GOT3 (cell line): ENCODE results near the gene RNF224.

Experiments used
- DNase-seq: peaks from one replicate; lab custom pipeline; 2025; ENCODE audit warnings: mixed read lengths; lab: John Stamatoyannopoulos, UW

The RNF224 gene

DNA sequence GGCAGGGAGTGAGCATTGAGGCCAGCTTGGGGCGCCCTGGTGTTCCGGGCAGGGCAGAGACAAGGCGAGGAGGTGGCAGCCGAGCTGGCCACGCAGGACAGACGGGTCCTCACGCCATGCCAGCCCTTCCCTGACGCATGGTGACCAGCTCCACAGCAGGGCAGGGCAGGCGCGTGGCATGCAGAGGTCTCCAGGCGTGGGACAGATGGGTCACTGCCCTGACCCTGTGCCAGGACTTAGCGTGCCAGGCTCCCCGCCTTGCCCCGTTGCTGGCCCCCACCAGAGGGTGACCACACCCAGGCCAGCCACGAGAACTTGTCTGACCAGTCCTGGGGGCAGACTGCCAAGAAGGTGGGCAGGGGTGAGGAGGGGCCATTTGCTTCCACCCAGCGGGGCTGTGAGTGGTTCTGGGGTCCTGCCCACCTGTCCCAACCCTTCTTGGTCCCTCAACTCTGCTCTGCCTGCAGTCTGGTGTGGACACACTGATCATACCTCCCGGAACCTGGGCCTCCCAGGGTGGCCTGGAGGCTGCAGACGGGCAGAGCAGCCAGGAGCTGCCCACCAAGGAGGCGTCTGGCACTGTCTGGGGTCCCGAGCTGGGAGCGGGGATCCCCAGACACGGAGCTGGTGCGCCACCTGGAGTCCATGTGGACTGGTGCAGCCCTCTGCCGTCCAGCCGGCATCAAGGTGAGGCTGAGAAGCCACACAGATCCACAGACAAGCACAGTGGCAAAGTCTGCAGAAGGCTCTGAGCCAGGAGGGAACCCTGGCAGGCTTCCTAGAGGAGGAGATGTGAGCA, at the start of gene RNF224:
TSS of gene RNF224 (plus strand) at position 449 of the 799 bp plus-strand sequence. CDS start 834 bp downstream, outside the sequence.
- peak; percentile 29 for DNase-seq

DNA sequence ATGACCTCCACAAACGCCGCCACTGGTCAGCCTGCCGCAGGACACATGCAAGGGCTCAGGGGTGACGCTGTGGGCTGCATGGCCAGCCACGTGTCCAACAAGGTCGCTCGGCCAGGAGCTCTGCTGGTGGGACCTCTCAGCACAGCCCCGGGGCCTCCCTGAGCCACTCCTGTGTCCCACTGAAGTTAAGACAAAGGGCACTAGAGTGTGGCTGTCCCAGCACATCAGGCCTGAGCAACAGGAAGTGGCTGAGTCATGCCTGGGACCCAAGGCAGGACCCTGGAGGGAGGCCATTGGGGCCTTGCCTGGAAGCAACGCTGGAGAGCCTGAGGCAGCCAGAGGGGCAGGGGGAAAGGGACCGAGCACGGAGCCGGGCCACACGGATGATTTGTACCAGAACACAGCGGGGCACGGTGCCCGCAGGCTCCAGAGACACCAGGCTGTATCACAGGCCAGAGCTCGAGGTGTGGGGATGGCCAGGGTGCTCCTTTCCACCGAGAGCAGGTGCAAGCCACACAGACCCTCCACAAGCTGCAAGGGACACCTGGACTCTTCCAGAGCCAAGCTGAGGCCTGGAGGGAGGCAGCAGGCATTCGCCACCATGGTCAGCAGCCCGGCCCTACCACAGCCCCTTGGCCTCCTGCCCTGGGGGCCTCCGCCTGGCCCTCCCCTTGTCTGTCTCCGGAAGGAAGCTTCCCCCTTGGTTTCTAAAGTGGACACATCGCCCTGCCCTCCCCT, 48.9 kb upstream of the RNF224 start:
- DNase-seq, result no peak

DNA sequence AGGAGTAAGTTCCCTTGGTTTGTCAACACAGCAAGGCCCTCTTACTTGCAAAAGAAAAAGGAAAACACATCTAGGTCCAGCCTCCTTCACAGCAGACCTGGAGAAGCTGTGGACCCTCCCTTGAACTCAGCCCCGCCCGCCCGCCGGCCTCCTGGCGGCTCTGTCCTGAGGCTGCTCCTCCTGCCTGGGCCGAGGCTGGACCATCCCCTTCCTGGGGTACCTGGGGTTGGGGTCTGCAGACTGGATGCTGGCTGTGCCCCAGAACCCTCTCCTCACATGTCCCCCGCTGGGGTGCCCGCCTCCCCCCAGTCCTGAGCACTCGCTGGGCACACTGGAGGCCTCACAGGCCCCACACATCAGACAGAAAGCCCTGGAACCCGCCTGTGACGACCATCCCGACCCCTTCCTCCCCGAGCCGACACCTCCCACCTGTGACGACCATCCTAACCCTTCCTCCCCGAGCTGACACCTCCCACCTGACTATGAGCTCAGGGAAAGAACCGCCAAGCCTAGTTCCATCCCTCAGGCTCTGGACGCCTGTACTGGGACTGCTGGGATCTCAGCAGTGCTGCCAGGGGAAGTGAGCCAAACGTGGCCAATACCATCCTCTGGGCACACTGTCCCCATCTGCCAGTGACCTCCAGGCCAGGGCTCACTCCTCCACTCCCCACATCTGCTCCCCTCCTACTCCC, 48.2 kb upstream of the RNF224 start:
- DNase-seq, result no peak

DNA sequence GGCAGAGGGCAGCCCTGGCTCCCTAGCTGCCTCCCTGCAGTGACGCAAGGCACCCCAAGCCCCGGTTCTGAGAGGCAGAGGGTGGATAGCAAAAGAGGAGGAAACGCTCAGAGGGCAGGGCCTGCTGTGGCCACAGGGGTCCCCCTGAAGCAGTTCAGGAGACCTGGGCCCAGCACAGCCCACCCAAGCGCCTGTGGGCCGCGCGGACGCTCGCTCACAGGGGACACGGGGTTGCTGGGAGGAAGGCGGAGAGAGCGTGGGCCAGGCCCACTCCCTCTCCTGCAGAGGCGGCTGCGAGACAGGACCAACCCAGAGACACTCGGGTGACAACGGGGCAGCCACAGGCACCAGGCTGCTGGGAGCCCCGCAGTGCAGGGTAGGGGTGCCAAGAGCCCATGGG, 47.5 kb upstream of the RNF224 start:
- DNase-seq, result no peak

DNA sequence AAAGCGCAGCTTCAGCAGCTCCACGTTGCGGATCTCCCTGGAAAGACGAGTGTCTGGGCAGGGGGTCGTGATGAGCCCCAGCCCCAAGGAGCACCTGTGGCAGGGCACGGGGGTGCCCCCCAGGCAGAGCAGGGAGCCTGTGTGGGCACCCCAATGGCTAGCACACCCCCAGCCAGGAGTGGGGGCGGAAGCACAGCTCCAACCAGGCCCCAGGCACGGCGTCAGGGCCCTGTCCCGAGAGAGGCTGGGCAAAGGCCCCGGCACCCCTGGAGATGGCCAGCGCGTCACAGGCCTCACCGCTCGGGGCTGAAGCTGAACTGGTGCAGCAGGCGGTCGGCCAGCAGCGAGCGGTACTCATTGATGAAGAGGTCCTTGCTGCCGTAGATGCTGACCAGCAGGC, 46.8 kb upstream of the RNF224 start:
- DNase-seq, result no peak

DNA sequence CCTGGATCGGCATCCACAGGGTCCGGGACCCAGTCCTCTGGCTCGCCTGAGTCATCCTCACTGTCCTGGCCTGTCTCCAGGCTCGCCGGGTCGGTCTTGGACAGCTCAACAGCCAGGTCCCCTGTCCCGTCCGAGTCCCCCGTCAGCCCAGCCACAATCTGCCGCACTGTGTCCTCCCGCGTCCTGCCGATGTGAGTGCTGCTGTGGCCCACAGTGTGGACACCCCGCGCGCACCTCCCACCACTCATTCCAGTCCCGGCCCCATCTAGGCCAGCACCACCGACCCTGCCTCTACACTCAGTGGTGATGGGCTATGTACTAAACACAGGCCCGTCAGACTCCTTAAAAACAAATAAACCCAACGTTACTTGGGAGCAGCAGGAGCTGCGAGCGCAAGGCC, 45.6 kb upstream of the RNF224 start:
- DNase-seq, result no peak

DNA sequence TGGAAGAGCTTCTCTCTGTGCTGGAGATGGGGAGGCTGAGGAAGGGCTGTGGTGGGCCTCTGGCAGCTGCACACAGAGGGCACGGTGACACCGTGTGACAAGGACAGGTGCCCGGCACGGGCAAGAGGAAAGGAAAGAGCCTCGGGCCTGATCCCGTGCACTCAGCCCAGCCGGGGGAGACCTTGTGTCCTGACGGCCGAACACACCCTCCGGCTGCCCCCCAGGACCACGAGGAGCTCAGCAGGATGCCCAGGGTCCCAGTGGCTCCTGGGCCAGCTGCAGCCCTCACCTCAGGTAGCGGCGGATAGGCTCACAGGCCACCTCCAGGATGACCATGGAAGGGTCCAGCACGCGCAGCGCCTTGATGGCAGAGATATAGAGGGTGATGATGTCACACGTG, 44.5 kb upstream of the RNF224 start:
- DNase-seq, result no peak

DNA sequence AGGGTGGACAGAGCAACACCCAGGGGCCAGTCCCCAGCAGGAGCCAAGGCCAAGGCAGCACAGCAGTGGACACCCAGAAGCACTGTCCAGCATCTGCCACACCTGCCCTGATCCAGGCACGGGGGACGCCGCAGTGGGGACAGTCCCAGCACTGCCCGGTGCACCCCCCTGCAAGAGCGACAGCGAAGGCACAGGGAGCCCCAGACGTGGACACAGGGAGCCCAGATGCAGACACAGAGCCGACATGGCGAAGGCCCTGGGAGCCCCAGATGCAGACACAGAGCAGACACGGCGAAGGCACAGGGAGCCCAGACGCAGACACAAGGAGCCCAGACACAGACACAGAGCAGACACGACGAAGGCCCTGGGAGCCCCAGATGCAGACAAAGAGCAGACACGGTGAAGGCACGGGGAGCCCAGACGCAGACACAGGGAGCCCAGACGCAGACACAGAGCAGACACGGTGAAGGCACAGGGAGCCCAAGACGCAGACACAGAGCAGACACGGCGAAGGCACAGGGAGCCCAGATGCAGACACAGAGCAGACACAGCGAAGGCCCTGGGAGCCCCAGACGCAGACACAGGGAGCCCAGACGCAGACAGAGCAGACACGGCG, 43.2 kb upstream of the RNF224 start:
- DNase-seq, result no peak

DNA sequence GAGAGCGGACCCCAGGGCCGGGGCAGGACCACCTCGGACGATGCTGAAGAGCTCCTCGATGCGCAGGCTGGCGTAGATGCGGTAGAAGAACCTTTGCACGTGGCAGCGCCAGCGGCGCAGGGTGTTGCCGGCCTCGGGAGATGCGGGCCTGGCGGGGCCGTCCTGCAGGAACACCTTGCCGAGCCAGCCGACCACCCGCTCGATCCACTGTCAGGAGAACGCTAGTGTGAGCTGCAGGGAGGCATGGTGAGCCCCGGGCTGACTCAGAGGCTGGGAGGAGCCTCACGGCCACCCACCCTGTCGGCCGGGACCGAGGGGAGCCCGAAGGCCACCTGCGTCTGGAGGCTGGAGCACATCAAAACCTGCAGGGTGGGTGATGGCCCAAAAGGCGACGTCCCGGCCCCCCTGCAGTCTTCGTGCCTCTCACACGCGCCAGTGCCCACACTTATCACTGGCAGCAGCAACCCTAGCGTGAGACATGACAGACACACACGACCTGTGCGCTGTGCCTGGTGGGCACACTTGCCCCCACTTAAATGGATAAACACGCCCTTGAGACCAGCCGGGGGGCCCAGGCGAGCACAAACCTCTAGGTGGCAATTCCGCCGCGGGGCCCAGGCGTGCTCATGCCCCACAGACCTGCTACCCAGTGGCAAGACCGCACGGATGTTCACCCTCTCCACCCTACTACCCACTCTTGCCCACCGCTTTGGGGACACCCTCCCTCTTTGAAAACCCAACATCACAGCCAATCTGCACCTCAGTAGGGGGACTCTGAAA, 42.2 kb upstream of the RNF224 start:
- no peak for DNase-seq

DNA sequence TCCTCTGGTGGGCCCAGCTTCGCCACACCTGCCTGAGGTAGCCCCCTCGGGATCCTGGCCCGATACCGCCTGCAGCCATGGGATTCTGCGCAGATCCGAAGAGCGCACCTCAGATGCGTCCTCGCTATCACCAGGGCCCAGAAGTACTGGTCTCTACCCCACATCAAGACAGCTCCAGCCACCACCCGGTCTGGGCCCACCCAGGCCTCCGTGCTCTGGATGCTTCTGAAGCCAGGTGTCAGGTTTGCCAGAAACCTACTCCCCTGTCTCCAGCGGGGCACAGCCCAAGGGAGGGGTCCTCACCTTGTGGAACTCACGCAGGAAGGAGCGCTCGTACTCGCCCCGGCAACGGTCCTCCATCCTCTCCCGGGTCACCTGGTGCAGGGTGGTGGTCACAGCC, 41.4 kb upstream of the RNF224 start:
- no peak for DNase-seq

DNA sequence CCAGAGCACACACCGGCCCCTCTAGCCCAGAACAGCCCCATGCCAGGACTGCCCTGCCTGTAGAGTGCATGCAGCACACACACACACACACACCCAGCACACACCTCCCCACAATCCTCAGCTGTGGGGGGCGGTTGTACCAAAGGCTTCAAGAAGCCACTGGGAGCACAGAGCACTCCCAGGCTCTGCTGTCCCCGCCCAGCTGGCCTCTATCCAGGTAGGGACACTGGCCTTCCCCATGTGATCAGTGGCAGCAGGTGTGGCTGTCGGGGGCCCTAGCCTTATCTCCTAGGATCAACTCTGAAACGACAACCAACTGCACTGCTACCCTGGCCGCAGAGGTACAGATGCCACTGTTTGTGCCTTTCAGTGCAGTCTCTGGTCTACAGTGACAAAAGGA, 40.9 kb upstream of the RNF224 start:
- no peak for DNase-seq

DNA sequence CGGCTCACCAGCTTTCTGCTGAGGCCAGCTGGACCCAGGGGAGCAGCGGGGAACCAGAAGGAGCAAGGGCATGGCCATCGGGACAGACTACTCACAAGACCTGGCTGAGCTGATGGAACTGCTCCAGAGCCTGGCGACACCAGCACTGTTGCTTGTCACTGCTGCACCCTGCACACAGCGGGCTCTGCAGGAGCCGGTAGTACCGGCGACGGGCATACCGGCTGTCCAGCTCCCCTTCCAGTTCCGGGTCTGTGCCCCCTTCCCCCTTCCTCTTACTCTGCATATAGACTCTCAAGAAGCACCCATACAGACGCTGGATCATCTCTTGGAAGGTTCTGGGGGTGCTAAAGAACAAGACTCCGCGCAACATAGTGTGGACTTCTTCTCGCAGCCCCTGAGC, 39.9 kb upstream of the RNF224 start:
- DNase-seq, result no peak

DNA sequence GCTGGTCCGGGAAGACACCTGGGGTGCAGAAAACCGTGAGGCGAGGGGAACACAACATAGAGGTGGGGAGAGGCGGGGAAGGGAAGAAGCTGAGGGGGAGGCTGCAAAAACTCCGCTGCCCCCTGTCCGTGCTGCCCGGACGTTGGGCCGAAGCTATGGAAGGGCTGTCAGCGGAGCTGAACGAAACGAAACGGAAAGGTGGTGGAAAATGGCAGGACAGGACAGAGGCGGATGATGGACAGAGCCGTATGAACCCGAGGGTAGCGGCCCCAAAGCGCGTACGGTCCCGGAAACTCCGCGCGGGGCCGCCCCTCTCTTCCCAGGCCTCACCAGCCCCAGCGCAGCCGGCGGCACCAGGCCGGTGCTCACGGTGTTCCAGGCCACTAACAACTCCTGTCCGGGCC, 39.2 kb upstream of the RNF224 start:
- DNase-seq, result no peak

DNA sequence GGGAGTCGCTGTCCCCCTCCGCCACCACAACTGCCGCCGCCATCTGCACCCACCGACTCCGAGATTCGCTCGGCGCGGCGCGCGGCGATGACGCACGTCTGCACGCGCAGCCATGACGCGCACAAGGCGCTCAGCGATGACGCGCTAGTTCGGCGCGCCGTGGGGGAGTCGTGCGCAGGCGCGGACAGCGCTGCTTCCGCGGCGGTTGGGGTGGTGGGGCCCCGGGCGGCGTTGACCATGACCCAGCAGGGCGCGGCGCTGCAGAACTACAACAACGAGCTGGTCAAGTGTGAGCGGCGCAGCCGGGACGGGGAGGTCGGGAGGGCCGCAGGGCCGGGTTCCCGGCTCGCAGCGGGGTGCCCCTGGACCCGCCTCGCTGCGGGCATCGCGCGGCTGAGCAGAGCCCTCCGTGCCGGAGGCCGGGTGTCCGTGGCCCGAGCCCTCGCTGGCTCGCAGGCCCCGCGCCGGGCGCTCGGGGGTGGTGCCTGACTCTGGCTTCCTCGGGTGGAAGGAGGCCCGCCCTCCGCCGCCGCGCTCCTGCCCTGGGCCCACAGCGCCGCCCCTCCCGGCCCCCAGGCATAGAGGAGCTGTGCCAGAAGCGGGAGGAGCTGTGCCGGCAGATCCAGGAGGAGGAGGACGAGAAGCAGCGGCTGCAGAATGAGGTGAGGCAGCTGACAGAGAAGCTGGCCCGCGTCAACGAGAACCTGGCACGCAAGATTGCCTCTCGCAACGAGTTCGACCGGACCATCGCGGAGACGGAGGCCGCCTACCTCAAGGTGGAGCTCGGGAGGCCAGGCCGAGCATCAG, 38.6 kb upstream of the RNF224 start, which contains the start of the genes ANAPC2 and SSNA1:
TSS of gene ANAPC2 (minus strand) at position 71 of the 807 bp plus-strand sequence. CDS start at position 43, 28 bp downstream.
TSS of gene SSNA1 (plus strand) at position 187 of the 807 bp plus-strand sequence. CDS start at position 238, 51 bp downstream.
- peak; percentile 81 for DNase-seq

DNA sequence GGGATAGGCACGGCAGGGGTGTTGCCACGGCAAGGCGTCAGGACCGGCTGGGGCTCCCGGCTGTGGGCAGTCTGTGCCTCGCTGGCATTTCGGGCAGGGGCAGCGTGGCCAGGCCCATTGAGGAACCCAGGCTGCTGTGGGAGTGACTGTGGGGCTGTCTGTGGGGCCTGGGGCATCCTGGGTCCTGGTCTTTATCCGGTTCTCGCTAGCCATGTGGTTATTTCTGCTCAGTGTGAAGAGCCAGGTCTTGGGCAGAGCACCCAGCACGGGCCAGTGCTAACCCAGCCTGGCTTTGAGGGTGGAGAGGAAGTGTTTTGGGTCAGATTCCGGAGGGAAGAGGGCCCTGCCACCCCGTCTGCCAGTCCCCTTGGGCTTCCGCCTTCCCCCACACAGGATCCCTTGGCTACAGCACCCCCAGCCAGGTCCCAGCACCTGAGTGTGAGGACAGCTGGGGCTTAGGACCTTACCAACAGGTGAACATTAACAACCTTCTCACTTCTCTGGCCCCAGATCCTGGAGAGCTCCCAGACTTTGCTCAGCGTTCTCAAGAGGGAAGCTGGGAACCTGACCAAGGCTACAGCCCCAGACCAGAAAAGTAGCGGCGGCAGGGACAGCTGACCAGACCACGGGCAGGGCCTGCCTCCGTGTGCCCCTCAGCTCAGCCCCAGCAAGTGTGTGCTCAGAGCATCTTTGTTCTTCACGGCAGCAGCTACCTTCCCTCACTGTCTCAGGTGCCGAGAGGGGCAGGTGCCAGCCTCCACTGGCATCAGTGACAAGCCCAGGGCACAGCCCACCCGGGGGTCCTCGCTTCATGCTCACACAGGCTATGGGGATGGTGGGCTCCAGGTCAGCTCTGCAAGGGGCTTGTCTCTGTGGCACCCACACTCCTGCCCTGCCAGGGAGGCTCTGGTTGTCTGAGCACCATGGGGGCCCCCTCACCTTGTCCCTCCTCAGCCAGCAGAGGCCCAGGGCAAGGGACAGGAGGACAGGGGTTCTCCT, 37.7 kb upstream of the RNF224 start:
- no peak for DNase-seq

DNA sequence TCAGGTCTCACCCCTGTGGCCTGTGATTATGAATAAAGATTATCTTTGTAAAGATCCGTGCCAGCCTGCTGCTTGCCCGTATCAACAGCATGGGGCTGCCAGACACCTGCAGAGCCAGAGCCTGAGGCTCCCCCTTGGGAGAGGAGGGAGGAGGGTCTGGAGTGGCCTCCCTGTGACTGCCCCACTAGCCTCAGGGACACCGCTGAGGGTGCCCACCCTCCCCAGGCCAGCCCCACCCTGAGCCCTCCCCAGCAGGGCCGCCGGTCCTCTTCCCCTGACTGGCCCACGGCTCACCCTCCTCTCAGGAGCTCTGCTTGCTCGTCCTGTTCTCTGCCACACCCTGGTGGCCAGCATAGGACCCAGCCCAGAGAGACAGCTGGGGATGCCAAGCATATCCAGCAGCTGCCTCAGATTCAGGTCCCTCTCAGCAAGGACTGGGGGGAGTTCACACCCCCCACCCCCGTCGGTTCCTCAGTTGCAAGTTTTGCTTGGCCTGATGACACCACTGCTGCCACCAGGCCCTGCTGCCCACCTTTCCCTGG, 36.9 kb upstream of the RNF224 start:
- no peak for DNase-seq

DNA sequence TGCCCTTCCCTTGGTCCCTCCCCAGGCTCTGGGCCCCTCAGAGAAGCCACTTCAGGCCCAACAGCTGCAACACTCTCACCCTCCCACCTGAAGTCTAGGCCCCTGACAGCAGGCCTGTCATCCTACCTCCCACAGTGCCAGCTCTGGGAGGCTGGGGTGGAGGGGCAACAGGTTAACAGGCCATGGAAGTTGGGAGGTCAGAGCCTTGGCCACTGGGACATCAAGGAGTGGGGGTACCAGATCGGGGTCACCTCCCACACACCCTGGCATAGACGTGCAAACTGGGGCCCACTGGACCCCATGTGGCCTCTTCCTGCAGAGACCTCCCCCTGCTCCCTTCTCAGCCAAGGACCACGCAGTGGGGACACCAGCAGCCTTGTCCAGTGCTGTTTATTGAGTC, 36.1 kb upstream of the RNF224 start:
- no peak for DNase-seq

DNA sequence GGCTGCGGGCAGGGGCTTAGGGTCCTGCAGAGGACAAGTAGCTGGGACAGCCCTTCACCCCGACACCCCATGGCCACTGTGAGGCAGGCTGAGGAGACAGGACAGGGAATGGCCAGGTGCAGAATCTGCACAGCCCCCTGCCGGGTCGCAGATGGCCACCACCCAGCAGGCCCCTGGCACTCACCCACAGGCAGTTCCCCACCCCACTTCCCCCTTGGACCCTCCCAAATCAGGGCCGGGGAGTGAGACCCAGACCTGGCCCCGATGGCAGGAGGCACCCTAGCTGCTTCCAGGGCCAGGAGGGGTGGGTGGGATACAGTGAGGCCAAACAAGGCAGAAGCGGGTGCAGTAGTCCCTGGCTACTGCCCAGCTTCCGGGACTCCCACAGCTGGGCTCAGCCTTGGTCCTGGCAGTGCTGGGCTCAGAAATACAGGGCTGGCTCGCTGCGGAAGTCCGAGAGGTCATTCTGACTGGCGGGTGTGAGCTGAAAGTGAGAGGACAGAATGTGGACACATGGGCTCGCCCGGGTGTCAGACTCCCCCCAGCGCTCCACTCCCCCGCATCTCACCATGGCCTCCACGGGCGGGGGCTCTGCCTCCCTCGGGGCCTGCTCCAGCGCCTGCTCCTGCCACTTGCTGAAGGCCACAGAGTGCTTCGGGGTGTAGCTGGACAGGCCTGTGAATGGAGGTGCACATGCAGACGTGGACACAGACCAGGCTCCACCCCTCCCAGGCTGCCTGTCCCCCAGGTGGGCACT, 35.4 kb upstream of the RNF224 start:
- no peak for DNase-seq
